OCI-LY1 (cell line): Measurements from ENCODE around the gene SEC14L1.

ENCODE experiments used
- H2AFZ ChIP-seq: fragments of 200-600 bp; sonication (generic), shearing (Covaris generic); 2 replicates; pipeline ENCODE4 v1.6.0; 2014; ENCODE audit warnings: antibody characterized with exemption, mild to moderate bottlenecking, low read length
- H3F3A ChIP-seq: fragments of 200-600 bp; sonication (generic), shearing (Covaris generic); 2 replicates; pipeline ENCODE4 v1.6.0; 2014; ENCODE audit warnings: mild to moderate bottlenecking, antibody characterized with exemption, low read length, moderate library complexity; ENCODE audit not compliant: insufficient read depth
- H3K27ac ChIP-seq: fragments of 200-600 bp; sonication (generic); 2 replicates; pipeline ENCODE4 v1.5.1; 2014; ENCODE audit warnings: low read length, mixed run types, mild to moderate bottlenecking, low read depth; ENCODE audit not compliant: poor library complexity, severe bottlenecking
- H3K27me3 ChIP-seq: fragments of 200-600 bp; sonication (generic); 2 replicates; pipeline ENCODE4 v1.6.0; 2014; ENCODE audit warnings: antibody characterized with exemption, mild to moderate bottlenecking, low read length, moderate library complexity; ENCODE audit not compliant: insufficient read depth
- H3K36me3 ChIP-seq: fragments of 200-600 bp; sonication (generic); 2 replicates; pipeline ENCODE4 v1.6.1; 2014; ENCODE audit warnings: mild to moderate bottlenecking, antibody characterized with exemption, low read length, moderate library complexity, mixed read lengths; ENCODE audit not compliant: insufficient read depth
- H3K4me1 ChIP-seq: fragments of 200-600 bp; sonication (generic); 2 replicates; pipeline ENCODE4 v1.5.1; 2014; ENCODE audit warnings: mild to moderate bottlenecking, low read length, moderate library complexity; ENCODE audit not compliant: insufficient read depth, severe bottlenecking
- H3K4me2 ChIP-seq: fragments of 200-600 bp; sonication (generic), shearing (Covaris generic); 2 replicates; pipeline ENCODE4 v1.6.1; 2014; ENCODE audit warnings: low read length
- H3K4me3 ChIP-seq: fragments of 200-600 bp; sonication (generic); 2 replicates; pipeline ENCODE4 v1.5.1; 2014; ENCODE audit warnings: low read length, low read depth, mild to moderate bottlenecking, mixed read lengths; ENCODE audit not compliant: poor library complexity, severe bottlenecking
- H3K79me2 ChIP-seq: fragments of 200-600 bp; shearing (Covaris generic); 2 replicates; pipeline ENCODE4 v1.6.1; 2016; ENCODE audit warnings: mixed run types, low read length, mixed read lengths; ENCODE audit not compliant: insufficient read depth
- H3K9ac ChIP-seq: fragments of 200-600 bp; sonication (generic), shearing (Covaris generic); 2 replicates; pipeline ENCODE4 v1.6.1; 2014; ENCODE audit warnings: mild to moderate bottlenecking, low read length, mixed read lengths
- H3K9me2 ChIP-seq: fragments of 200-600 bp; sonication (generic), shearing (Covaris generic); 2 replicates; pipeline ENCODE4 v1.6.1; 2014; ENCODE audit warnings: low read depth, mild to moderate bottlenecking, low read length, mixed read lengths
- H3K9me3 ChIP-seq: fragments of 200-600 bp; shearing (Covaris generic); 2 replicates; pipeline ENCODE4 v1.6.1; 2014; ENCODE audit warnings: low read length, mixed read lengths
- H4K20me1 ChIP-seq: fragments of 200-600 bp; sonication (generic), shearing (Covaris generic); 2 replicates; pipeline ENCODE4 v1.6.0; 2016; ENCODE audit warnings: mild to moderate bottlenecking, low read length; ENCODE audit not compliant: insufficient read depth
- EZH2 ChIP-seq: fragments of 200-600 bp; sonication (generic), shearing (Covaris generic); IDR thresholded peaks from 2 replicates; pipeline ENCODE4 v1.8.0; 2017; ENCODE audit warnings: borderline replicate concordance, mixed run types, mild to moderate bottlenecking, antibody characterized with exemption, low read length, moderate library complexity, mixed read lengths
- TF ChIP-seq, protein P1 (sequence below): fragments of 200-600 bp; sonication (generic), shearing (Covaris generic); IDR thresholded peaks from 2 replicates; pipeline ENCODE4 v1.5.1; 2017; ENCODE audit warnings: mild to moderate bottlenecking, antibody characterized with exemption, low read length, moderate library complexity, mixed read lengths

Gene SEC14L1

DNA sequence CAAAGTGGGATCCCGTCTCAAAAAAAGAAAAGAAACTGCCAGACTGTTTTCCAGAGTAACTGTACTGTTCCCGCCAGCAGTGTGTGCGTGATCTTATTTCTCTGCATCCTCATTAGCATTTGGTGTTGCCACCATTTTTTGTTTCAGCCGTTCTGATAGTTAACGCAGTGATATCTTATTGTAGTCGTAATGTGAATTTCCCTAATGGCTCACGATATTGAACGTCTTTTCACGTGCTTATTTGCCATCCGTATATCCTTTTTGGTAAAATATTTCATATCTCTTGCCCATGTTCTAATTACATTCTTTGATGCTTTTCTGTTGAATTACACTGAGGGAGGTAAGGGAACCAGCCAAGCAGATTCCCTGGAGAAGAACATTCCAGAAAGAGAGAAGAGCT lies 92.4 kb downstream of the SEC14L1 start:
- H4K20me1 ChIP-seq = no peaks in the 10 kb centered on the region
- TF ChIP-seq EZH2 = no peak
- TF ChIP-seq, protein P1, sequence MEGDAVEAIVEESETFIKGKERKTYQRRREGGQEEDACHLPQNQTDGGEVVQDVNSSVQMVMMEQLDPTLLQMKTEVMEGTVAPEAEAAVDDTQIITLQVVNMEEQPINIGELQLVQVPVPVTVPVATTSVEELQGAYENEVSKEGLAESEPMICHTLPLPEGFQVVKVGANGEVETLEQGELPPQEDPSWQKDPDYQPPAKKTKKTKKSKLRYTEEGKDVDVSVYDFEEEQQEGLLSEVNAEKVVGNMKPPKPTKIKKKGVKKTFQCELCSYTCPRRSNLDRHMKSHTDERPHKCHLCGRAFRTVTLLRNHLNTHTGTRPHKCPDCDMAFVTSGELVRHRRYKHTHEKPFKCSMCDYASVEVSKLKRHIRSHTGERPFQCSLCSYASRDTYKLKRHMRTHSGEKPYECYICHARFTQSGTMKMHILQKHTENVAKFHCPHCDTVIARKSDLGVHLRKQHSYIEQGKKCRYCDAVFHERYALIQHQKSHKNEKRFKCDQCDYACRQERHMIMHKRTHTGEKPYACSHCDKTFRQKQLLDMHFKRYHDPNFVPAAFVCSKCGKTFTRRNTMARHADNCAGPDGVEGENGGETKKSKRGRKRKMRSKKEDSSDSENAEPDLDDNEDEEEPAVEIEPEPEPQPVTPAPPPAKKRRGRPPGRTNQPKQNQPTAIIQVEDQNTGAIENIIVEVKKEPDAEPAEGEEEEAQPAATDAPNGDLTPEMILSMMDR = no peak

DNA sequence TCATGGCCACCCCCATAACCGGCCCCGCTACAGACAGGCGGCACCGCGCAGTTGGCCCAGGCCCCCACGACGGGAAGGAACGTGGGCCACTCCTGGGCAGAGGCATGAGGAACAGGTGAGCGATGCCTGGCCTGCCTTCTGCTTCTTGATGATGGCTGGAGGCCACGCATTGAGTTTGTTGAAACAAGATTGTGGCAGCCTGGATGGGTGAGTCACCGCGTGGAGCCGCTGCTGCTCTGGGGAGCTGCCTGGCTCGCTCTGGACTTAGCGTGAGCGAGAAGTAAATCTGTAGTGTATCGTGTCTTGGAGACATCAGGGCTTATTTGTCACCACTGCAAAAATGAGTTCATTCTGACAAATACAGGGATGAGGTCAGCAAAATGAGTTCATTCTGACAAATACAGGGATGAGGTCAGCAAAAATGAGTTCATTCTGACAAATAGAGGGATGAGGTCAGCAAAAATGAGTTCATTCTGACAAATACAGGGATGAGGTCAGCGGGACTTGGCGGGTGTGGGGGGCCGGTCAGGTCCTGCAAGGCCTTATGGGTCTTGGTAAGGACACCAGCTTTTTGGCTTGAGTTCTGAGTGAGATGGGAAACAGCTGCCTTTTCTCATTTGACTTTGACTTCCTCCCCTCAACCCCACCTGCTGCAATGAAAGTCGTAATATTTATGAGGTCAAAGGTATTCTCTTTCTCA lies 93.0 kb downstream of the SEC14L1 start:
- no peak overlapping the region for H3K9ac ChIP-seq
- no peaks in the 10 kb centered on the region; the same call in 1 of the 2 replicates for H3K27me3 ChIP-seq
- no peaks in the 10 kb centered on the region; the same call in 1 of the 2 replicates for H3K36me3 ChIP-seq
- H3K4me2 ChIP-seq = no peak overlapping the region
- H3F3A ChIP-seq = no peaks in the 10 kb centered on the region
- peaks cover 27% of the 10 kb centered on the region for H3K4me1 ChIP-seq
- no peaks in the 10 kb centered on the region for H4K20me1 ChIP-seq
- TF ChIP-seq, protein P1 = no peak
- no peak for TF ChIP-seq EZH2
- H2AFZ ChIP-seq = no peak overlapping the region
- H3K9me2 ChIP-seq = no peaks in the 10 kb centered on the region
- H3K4me3 ChIP-seq = no peak overlapping the region
- H3K27ac ChIP-seq = peak overlapping the region; percentile 75
- no peaks in the 10 kb centered on the region for H3K79me2 ChIP-seq
- no peaks in the 10 kb centered on the region for H3K9me3 ChIP-seq

More for the DNA sequence above, 92.4 kb downstream of the SEC14L1 start:
- Histone ChIP-seq H3K4me2 (no peak overlapping the region), H2AFZ (no peak overlapping the region), H3K79me2 (no peaks in the 10 kb centered on the region), H3K4me3 (no peak overlapping the region), H3F3A (no peaks in the 10 kb centered on the region), H3K27ac (no peak overlapping the region), H3K9me2 (no peaks in the 10 kb centered on the region), H3K4me1 (peaks cover 27% of the 10 kb centered on the region), H3K9ac (no peak overlapping the region), H3K36me3 (no peaks in the 10 kb centered on the region; the same call in 1 of the 2 replicates), H3K9me3 (no peaks in the 10 kb centered on the region), H3K27me3 (no peaks in the 10 kb centered on the region; the same call in 1 of the 2 replicates)

DNA sequence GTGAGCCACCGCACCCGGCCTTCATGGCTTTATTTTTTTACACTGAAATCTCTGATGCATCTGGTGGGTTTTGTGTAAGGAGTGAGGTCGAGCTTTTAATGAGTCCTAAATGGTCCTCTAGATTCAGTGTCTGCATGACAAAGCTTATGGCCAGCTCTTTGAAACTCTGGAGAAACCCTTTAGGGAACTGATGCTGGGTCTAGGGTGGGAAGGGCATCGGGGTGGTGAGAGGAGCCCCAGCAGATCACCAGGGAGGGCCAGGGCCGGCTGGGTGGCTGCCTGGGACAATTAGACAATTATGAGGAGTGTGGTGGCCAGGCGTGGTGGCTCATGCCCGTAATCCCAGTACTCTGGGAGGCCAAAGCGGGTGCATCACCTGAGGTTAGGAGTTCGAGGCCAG lies 93.9 kb downstream of the SEC14L1 start:
- Histone ChIP-seq H3K9me2 (no peaks in the 10 kb centered on the region), H3K4me1 (peaks cover 27% of the 10 kb centered on the region), H3K4me2 (no peak overlapping the region), H4K20me1 (no peaks in the 10 kb centered on the region), H3K27me3 (no peaks in the 10 kb centered on the region; the same call in 1 of the 2 replicates), H3K9ac (no peak overlapping the region), H3K4me3 (no peak overlapping the region), H3F3A (no peaks in the 10 kb centered on the region), H3K79me2 (no peaks in the 10 kb centered on the region), H2AFZ (no peak overlapping the region), H3K36me3 (no peaks in the 10 kb centered on the region; the same call in 1 of the 2 replicates), H3K27ac (peak overlapping the region; percentile 75), H3K9me3 (no peaks in the 10 kb centered on the region)
- TF ChIP-seq, protein P1 = no peak
- no peak for TF ChIP-seq EZH2
